Activated T-helper 1 cell treated with anti-CD3 and anti-CD28 coated beads, Interleukin-2, amount 50 U/mL, for 16 hours (primary cell): ENCODE data around the gene TBC1D10A.

Experiments used
- DNase-seq, 2 donors: peaks; one replicate each; pipeline ENCODE4 v3.0.0-alpha.2; 2020; ENCODE audit warnings: low read depth in 1 of 2, low spot score in 1 of 2

The TBC1D10A gene

GRCh38 chr22:30287648-30288418 lies 38.9 kb downstream of the TBC1D10A start:
- DNase-seq, result peak; percentile 76 to 79

- peak; percentile 83 for DNase-seq
Observed at GRCh38 chr22:30286813-30287647, 39.7 kb downstream of the TBC1D10A start.

GRCh38 chr22:30286331-30286730 lies 40.4 kb downstream of the TBC1D10A start:
- no peak for DNase-seq

- no peak for DNase-seq
Observed at GRCh38 chr22:30285846-30286200, 40.9 kb downstream of the TBC1D10A start.

GRCh38 chr22:30285176-30285845 lies 41.4 kb downstream of the TBC1D10A start:
- no peak for DNase-seq

- DNase-seq, result no peak
Observed at GRCh38 chr22:30284666-30285065, 42.1 kb downstream of the TBC1D10A start.

- no peak for DNase-seq
Observed at GRCh38 chr22:30284172-30284571, 42.6 kb downstream of the TBC1D10A start.

- DNase-seq, result no peak
Observed at GRCh38 chr22:30283342-30283741, 43.4 kb downstream of the TBC1D10A start.

GRCh38 chr22:30282616-30283046 lies 44.1 kb downstream of the TBC1D10A start:
- no peak for DNase-seq

- no peak for DNase-seq
Observed at GRCh38 chr22:30280505-30280904, 46.2 kb downstream of the TBC1D10A start.

GRCh38 chr22:30279932-30280331 lies 46.8 kb downstream of the TBC1D10A start:
- no peak for DNase-seq

- no peak for DNase-seq
Observed at GRCh38 chr22:30279046-30279788, 47.5 kb downstream of the TBC1D10A start.

- DNase-seq, result no peak
Observed at GRCh38 chr22:30277547-30278344, 49.0 kb downstream of the TBC1D10A start.

GRCh38 chr22:30276039-30276438 lies 50.7 kb downstream of the TBC1D10A start:
- no peak for DNase-seq

- no peak for DNase-seq
Observed at GRCh38 chr22:30275625-30276024, 51.1 kb downstream of the TBC1D10A start.

GRCh38 chr22:30274437-30274812 lies 52.3 kb downstream of the TBC1D10A start:
- no peak for DNase-seq

- no peak for DNase-seq
Observed at GRCh38 chr22:30273711-30274436, 52.9 kb downstream of the TBC1D10A start.

GRCh38 chr22:30272781-30273601 lies 53.8 kb downstream of the TBC1D10A start:
- no peak for DNase-seq

GRCh38 chr22:30270832-30271231 lies 55.9 kb downstream of the TBC1D10A start:
- DNase-seq, result no peak
